Transverse colon (tissue), 4 donors: ENCODE data around the gene PRKCE. TPM values are rescaled to one million over a fixed set of nuclear protein-coding genes. Genes with fewer than 3 reads are reported as not detected.

Source experiments
- DNase-seq: peaks from one replicate; pipeline ENCODE4 v3.0.0-alpha.2; 2019
- H3K27ac ChIP-seq, 4 donors: fragments of 200-600 bp; sonication (generic); 2 replicates each; pipeline ENCODE4 v1.5.1; 2016 to 2018; ENCODE audit warnings: inconsistent platforms in 4 of 4
- H3K27me3 ChIP-seq: fragments of 200-600 bp; sonication (generic); 2 replicates; pipeline ENCODE4 v1.5.1; 2017; ENCODE audit warnings: inconsistent platforms
- H3K36me3 ChIP-seq, 4 donors: fragments of 200-600 bp; sonication (generic); 2 replicates each; pipeline ENCODE4 v1.5.1; 2017 to 2019; ENCODE audit warnings: inconsistent platforms in 4 of 4
- H3K4me1 ChIP-seq, 4 donors: fragments of 200-600 bp; sonication (generic); 2 replicates each; pipeline ENCODE4 v1.5.1; 2017 to 2020; ENCODE audit warnings: inconsistent platforms in 4 of 4
- H3K4me3 ChIP-seq, 4 donors: fragments of 200-600 bp; sonication (generic); 1 replicate in 1 of 4; 2 replicates in 3 of 4; pipeline versions ENCODE4 v1.5.1 to v1.6.1; 2017 to 2019; ENCODE audit warnings: inconsistent platforms in 4 of 4
- H3K9me3 ChIP-seq, 2 donors: fragments of 200-600 bp; sonication (generic); 2 replicates each; pipeline ENCODE4 v1.5.1; 2017 to 2019; ENCODE audit warnings: inconsistent platforms in 2 of 2
- CTCF ChIP-seq, 5 experiments: fragments of 200-600 bp in 3 of 5; fragments of 450-650 bp in 2 of 5; sonication (generic) in 3 of 5; IDR thresholded peaks; 1 replicate in 2 of 5; 2 replicates in 3 of 5; pipeline ENCODE4 v1.5.1; 2016 to 2017; ENCODE audit warnings: antibody characterized with exemption in 5 of 5, inconsistent platforms in 3 of 5, mild to moderate bottlenecking in 2 of 5, moderate library complexity in 1 of 5
- EP300 ChIP-seq: sonication (generic); formaldehyde crosslinking; IDR thresholded peaks from one replicate; pipeline ENCODE4 v1.6.1; 2017; ENCODE audit warnings: antibody characterized with exemption, low read depth
- POLR2A ChIP-seq: fragments of 450-650 bp; IDR thresholded peaks from one replicate; pipeline ENCODE4 v1.6.1; 2016; ENCODE audit warnings: antibody characterized with exemption, mild to moderate bottlenecking, moderate library complexity
- POLR2AphosphoS5 ChIP-seq, 3 donors: sonication (generic); formaldehyde crosslinking; IDR thresholded peaks; one replicate each; pipeline ENCODE4 v1.6.1; 2016; ENCODE audit warnings: antibody characterized with exemption in 3 of 3
- WGBS, 2 donors: methylation state at CpG; one replicate each; pipeline ENCODE4 v1.1.5; 2018; ENCODE audit warnings: low coverage in 1 of 2; 5-methylcytosine and 5-hydroxymethylcytosine counted together
- in situ Hi-C, 4 donors: fragments of 200-750 bp; cut with MboI; loops; one replicate each; pipeline versions ENCODE4 v1.15.0 to v1.15.1; 2017; ENCODE audit warnings: low sequenced_read_pairs in 3 of 4, low pct_ligation_motif_present in 1 of 4, low pct_unique_long_range_greater_than_20kb in 1 of 4
- intact Hi-C: fragments of 100-400 bp; cut with DNase I; formaldehyde crosslinking; loops from one replicate; pipeline ENCODE4 v1.15.1; 2023; ENCODE audit warnings: low total_unique reads
- total RNA-seq, 4 donors: library from RNA; depleted of rRNA; stranded (reverse); fragments of >200 nt; gene quantifications; one replicate each; pipeline ENCODE4 v1.1.0, GENCODE V29; 2016

Gene PRKCE
- total RNA-seq, 4 donors from 2014 or later: 8.6 to 20.6 (median 11.3) TPM

- H3K36me3 ChIP-seq: no peaks in the 10 kb centered on the region
- in situ Hi-C loops (no loop called here), intact Hi-C loops (no loop called here)
- peaks cover 12 to 48% (median 33%) of the 10 kb centered on the region in 4 donors for H3K4me1 ChIP-seq
- TF ChIP-seq CTCF (IDR thresholded peaks at IDR 0.05): no peak
- no peak for TF ChIP-seq POLR2A
- no peak for TF ChIP-seq EP300
- no peak for TF ChIP-seq POLR2AphosphoS5 (IDR thresholded peaks at IDR 0.05)
- DNase-seq: no peak
- no peaks in the 10 kb centered on the region for H3K27me3 ChIP-seq
- no peak overlapping the region for H3K4me3 ChIP-seq
- H3K9me3 ChIP-seq: no peaks in the 10 kb centered on the region
- peak overlapping the region; percentile 64 to 80 (median 74) for H3K27ac ChIP-seq
Observed at GRCh38 chr2:46123013-46123412, 471.5 kb downstream of the PRKCE start.

- Histone ChIP-seq H3K27me3 (no peaks in the 10 kb centered on the region), H3K9me3 (no peaks in the 10 kb centered on the region), H3K4me1 (peaks cover 12 to 30% (median 20%) of the 10 kb centered on the region in 4 donors), H3K4me3 (no peak overlapping the region), H3K36me3 (no peaks in the 10 kb centered on the region), H3K27ac (no peak overlapping the region)
- no peak for DNase-seq
- intact Hi-C loops (no loop called here), in situ Hi-C loops (no loop called here)
- TF ChIP-seq POLR2AphosphoS5 (IDR thresholded peaks at IDR 0.05) (no peak), CTCF (IDR thresholded peaks at IDR 0.05) (no peak), EP300 (no peak), POLR2A (no peak)
- WGBS, 2 donors: 98 to 100% methylated on average over 3 to 4 of the region's 4 CpGs
Observed at GRCh38 chr2:46125798-46126197, 474.3 kb downstream of the PRKCE start.

GRCh38 chr2:46126571-46126970 lies 475.1 kb downstream of the PRKCE start:
- 83 to 96% methylated on average over 2 to 4 of the region's 4 CpGs for WGBS, 2 donors
- intact Hi-C loops: no loop called here
- no peaks in the 10 kb centered on the region for H3K36me3 ChIP-seq

GRCh38 chr2:46127176-46127575 lies 475.7 kb downstream of the PRKCE start:
- Histone ChIP-seq H3K36me3 (no peaks in the 10 kb centered on the region), H3K9me3 (no peaks in the 10 kb centered on the region), H3K4me1 (peaks cover 5 to 18% (median 9%) of the 10 kb centered on the region in 4 donors), H3K4me3 (no peak overlapping the region), H3K27me3 (no peaks in the 10 kb centered on the region), H3K27ac (peak overlapping the region in 1 of 4 donors; percentile 8)
- in situ Hi-C loops (no loop called here), intact Hi-C loops (no loop called here)
- 70 to 81% methylated on average over 3 of the region's 3 CpGs for WGBS, 2 donors
- no peak for DNase-seq
- TF ChIP-seq EP300: no peak
- TF ChIP-seq POLR2A: no peak
- TF ChIP-seq CTCF (IDR thresholded peaks at IDR 0.05): no peak
- TF ChIP-seq POLR2AphosphoS5 (IDR thresholded peaks at IDR 0.05): no peak

More at GRCh38 chr2:46126571-46126970, 475.1 kb downstream of the PRKCE start:
- peak overlapping the region in 1 of 4 donors; percentile 8 for H3K27ac ChIP-seq
- no peaks in the 10 kb centered on the region for H3K9me3 ChIP-seq
- in situ Hi-C loops: no loop called here
- no peak for DNase-seq
- TF ChIP-seq EP300 (no peak), CTCF (IDR thresholded peaks at IDR 0.05) (no peak), POLR2A (no peak), POLR2AphosphoS5 (IDR thresholded peaks at IDR 0.05) (no peak)
- H3K4me3 ChIP-seq: no peak overlapping the region
- no peaks in the 10 kb centered on the region for H3K27me3 ChIP-seq
- H3K4me1 ChIP-seq: peaks cover 11 to 24% (median 14%) of the 10 kb centered on the region in 4 donors
